ENCODE data around the gene LIF. TPM values are rescaled to one million over a fixed set of nuclear protein-coding genes. Genes with fewer than 3 reads are reported as not detected.

The LIF gene
- total RNA-seq, 6 donors from 2014 or later = 0.89 to 16.9 (median 3.8) TPM

DNA sequence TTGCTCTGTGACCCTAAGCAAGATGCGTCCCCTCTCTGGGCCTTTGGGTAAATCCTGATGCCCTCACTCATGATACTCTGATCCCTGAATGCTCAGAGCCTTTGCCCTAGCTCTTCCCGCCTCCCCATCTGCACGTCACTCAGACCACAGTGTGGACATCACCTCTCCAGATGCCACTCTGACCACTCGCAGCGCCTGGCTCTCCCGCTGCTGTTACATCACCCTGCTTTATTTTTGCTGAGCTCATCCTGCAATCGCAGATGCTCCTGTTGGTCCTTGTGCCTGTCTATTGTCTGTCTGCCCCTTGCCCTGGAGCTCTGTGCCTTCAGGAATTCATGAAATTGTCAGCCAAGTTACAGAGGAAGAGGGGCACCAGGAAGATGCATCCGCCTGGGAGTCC lies 14.6 kb upstream of the LIF start:
- no peaks in the 10 kb centered on the region for H3K9me3 ChIP-seq
- no peak for ATAC-seq (ENCODE audit: low FRiP score in 2 of 2)
- H3K4me1 ChIP-seq = peaks cover 5 to 22% (median 12%) of the 10 kb centered on the region in 4 donors
- no peak overlapping the region for H3K4me3 ChIP-seq
- DNase-seq = peak in 1 of 2 donors; percentile 71
- TF ChIP-seq POLR2AphosphoS5 (IDR thresholded peaks at IDR 0.05) (peak in 1 of 2 donors; percentile 43), POLR2A (IDR thresholded peaks at IDR 0.05) (no peak), EP300 (IDR thresholded peaks at IDR 0.05) (no peak)
- TF ChIP-seq, protein P1, sequence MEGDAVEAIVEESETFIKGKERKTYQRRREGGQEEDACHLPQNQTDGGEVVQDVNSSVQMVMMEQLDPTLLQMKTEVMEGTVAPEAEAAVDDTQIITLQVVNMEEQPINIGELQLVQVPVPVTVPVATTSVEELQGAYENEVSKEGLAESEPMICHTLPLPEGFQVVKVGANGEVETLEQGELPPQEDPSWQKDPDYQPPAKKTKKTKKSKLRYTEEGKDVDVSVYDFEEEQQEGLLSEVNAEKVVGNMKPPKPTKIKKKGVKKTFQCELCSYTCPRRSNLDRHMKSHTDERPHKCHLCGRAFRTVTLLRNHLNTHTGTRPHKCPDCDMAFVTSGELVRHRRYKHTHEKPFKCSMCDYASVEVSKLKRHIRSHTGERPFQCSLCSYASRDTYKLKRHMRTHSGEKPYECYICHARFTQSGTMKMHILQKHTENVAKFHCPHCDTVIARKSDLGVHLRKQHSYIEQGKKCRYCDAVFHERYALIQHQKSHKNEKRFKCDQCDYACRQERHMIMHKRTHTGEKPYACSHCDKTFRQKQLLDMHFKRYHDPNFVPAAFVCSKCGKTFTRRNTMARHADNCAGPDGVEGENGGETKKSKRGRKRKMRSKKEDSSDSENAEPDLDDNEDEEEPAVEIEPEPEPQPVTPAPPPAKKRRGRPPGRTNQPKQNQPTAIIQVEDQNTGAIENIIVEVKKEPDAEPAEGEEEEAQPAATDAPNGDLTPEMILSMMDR (IDR thresholded peaks at IDR 0.05) = no peak
- H3K27me3 ChIP-seq = no peaks in the 10 kb centered on the region
- H3K36me3 ChIP-seq = no peaks in the 10 kb centered on the region
- WGBS, 2 donors = 71 to 85% methylated on average over 8 of the region's 8 CpGs
- peak overlapping the region in 2 of 4 donors; percentile 8 to 33 for H3K27ac ChIP-seq

DNA sequence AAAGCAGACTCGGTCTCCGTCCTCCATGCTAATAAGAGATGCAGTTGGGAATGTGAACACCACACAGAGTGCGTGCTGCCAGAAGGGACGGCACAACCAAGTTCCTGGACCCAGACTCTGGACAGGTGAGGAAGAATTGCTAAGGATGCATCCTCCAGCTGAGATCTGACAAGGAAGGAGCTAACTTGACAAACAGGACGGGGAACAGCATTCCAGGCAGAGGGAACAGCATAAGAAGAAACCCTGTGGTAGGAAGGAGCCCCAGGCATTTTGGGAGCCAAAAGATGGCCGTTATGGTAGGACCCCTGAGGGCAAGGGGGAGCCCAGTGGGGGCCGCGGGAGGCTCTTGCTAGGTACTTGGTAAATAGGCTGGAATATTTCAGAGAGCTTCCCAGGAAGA lies 14.1 kb upstream of the LIF start:
- no peak for ATAC-seq (ENCODE audit: low FRiP score in 2 of 2)
- no peak for DNase-seq
- no peak overlapping the region for H3K4me3 ChIP-seq
- TF ChIP-seq, protein P1 (IDR thresholded peaks at IDR 0.05) = no peak
- TF ChIP-seq POLR2A (IDR thresholded peaks at IDR 0.05) (no peak), POLR2AphosphoS5 (IDR thresholded peaks at IDR 0.05) (no peak), EP300 (IDR thresholded peaks at IDR 0.05) (no peak)
- H3K27ac ChIP-seq = no peak overlapping the region
- H3K36me3 ChIP-seq = no peaks in the 10 kb centered on the region
- no peaks in the 10 kb centered on the region for H3K27me3 ChIP-seq
- no peaks in the 10 kb centered on the region for H3K9me3 ChIP-seq
- peaks cover 7 to 24% (median 17%) of the 10 kb centered on the region in 4 donors for H3K4me1 ChIP-seq
- 84 to 92% methylated on average over 8 of the region's 8 CpGs for WGBS, 2 donors

DNA sequence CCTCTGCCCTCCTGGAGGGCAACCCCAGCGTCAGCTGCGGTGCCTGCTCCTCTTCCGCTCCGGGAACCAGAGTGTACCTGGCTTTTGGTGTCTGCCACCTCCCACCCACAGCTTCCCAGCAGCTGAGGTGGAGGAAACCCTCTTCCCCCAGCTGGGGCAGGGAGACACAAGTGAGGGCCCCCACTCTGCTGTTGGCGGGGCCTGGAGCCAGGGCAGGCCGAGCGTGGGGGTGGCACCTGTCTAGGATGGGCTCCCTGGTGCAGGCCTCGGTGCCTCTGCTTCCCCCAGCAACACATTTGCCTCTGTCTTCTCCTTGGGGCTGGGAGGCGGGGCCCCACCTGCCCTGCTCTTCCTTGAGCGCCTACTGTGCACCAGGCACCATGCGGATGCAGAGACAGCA lies 13.7 kb upstream of the LIF start:
- Histone ChIP-seq H3K27me3 (no peaks in the 10 kb centered on the region), H3K9me3 (no peaks in the 10 kb centered on the region), H3K4me3 (no peak overlapping the region), H3K4me1 (peaks cover 7 to 20% (median 17%) of the 10 kb centered on the region in 4 donors), H3K27ac (no peak overlapping the region), H3K36me3 (no peaks in the 10 kb centered on the region)
- no peak for DNase-seq
- 89 to 92% methylated on average over 7 to 9 of the region's 11 CpGs for WGBS, 2 donors
- no peak for TF ChIP-seq POLR2A (IDR thresholded peaks at IDR 0.05)
- TF ChIP-seq EP300 (IDR thresholded peaks at IDR 0.05) = no peak
- TF ChIP-seq, protein P1 (IDR thresholded peaks at IDR 0.05) = no peak
- TF ChIP-seq POLR2AphosphoS5 (IDR thresholded peaks at IDR 0.05) = no peak
- no peak for ATAC-seq (ENCODE audit: low FRiP score in 2 of 2)

DNA sequence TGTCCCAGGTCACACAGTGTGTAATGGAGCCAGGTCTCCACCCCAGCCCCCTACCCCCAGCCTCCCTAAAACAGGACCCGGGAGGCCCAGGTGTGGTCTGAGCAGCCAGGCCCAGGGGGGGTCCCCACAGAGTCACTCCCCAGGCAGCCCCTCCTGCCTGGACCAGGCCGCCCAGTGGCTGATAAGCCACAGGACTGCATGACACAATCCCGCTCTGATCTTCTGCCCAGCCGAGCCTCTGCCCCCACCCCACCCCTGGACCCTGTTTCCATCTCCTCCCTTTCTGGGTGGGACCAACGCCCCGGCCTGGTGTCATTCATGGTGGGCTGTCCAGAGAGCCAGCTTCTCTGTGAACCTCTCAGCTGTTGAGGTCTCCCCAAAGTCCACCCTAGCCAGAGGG lies 7.8 kb upstream of the LIF start:
- Histone ChIP-seq H3K27ac (peak overlapping the region in 1 of 4 donors; percentile 40), H3K27me3 (no peaks in the 10 kb centered on the region), H3K4me1 (peaks cover 15 to 37% (median 21%) of the 10 kb centered on the region in 4 donors), H3K4me3 (no peak overlapping the region), H3K9me3 (no peaks in the 10 kb centered on the region), H3K36me3 (no peaks in the 10 kb centered on the region)
- TF ChIP-seq EP300 (IDR thresholded peaks at IDR 0.05) (no peak), POLR2A (IDR thresholded peaks at IDR 0.05) (no peak), POLR2AphosphoS5 (IDR thresholded peaks at IDR 0.05) (no peak)
- TF ChIP-seq, protein P1 (IDR thresholded peaks at IDR 0.05) = no peak
- ATAC-seq (ENCODE audit: low FRiP score in 2 of 2) (peak in 1 of 2 donors; percentile 4), DNase-seq (no peak)
- WGBS, 2 donors = 77 to 83% methylated on average over 3 to 6 of the region's 6 CpGs

DNA sequence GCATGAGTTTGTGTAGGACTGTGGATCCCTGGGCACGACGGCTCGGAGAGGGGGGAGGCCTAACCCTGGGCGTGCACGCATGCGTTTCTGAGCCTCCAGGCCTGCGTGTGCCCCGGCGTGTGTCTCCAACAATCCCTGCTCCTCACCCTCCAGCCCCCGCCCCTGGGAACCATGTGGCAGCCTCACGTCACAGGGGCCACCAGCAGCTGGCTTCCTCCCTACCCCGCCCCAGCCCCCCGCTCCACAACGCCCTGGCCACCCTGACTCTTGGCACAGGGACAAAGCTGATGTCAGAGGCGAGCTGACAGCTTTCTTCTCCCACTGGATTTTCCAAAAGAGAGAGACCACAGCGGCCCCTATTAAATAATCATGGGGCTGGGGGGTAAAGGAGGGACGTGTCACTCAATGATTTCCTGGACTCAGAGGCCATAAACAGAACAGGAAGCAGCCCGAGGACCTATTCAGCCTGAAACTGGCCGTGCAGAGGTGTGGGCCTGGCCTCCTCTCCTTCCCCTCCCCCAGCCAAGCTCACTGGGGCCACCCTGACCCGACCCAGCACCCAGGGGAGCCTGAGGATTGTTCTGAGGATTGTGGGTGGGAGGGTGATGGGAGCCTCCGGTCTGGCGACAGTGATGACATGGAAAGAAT lies 6.8 kb upstream of the LIF start:
- 41 to 42% methylated on average over 14 to 21 of the region's 22 CpGs for WGBS, 2 donors
- peak in 1 of 2 donors; percentile 84 for DNase-seq
- Histone ChIP-seq H3K27ac (peak overlapping the region in 2 of 4 donors; percentile 13 to 40), H3K4me1 (peaks cover 19 to 45% (median 26%) of the 10 kb centered on the region in 4 donors), H3K9me3 (no peaks in the 10 kb centered on the region), H3K36me3 (no peaks in the 10 kb centered on the region), H3K27me3 (no peaks in the 10 kb centered on the region), H3K4me3 (no peak overlapping the region)
- ATAC-seq (ENCODE audit: low FRiP score in 2 of 2) = peak; percentile 4 to 25
- no peak for TF ChIP-seq POLR2AphosphoS5 (IDR thresholded peaks at IDR 0.05)
- TF ChIP-seq POLR2A (IDR thresholded peaks at IDR 0.05) = no peak
- TF ChIP-seq, protein P1 (IDR thresholded peaks at IDR 0.05) = no peak
- TF ChIP-seq EP300 (IDR thresholded peaks at IDR 0.05) = no peak

All from upper lobe of left lung (tissue), 6 donors.